ENCODE data around the gene DQX1. TPM values are rescaled to one million over a fixed set of nuclear protein-coding genes. Genes with fewer than 3 reads are reported as not detected.

DQX1 gene
- total RNA-seq, 4 donors from 2014 or later = 2.7 to 12.8 (median 6.4) TPM

- Histone ChIP-seq H3K27me3 (no peaks in the 10 kb centered on the region), H3K4me1 (peaks cover 31% of the 10 kb centered on the region), H3K4me3 (peak within 1 kb of the TSS; percentile 79), H3K27ac (peak within 1 kb of the TSS; percentile 82), H3K36me3 (peaks cover 3% of the 10 kb centered on the region), H3K9me3 (no peaks in the 10 kb centered on the region)
- TF ChIP-seq CTCF (IDR thresholded peaks at IDR 0.05) (peak; percentile 66 to 87), POLR2A (IDR thresholded peaks at IDR 0.05) (no peak), EP300 (IDR thresholded peaks at IDR 0.05) (no peak), POLR2AphosphoS5 (IDR thresholded peaks at IDR 0.05) (peak in 2 of 3 donors; percentile 48 to 65)
- DNase-seq (ENCODE audit: low spot score in 2 of 2) = peak; percentile 98 to 99
- WGBS = 2% methylated on average over 28 of the region's 50 CpGs
Measured at GRCh38 chr2:74482801-74483674, 43.0 kb downstream of the DQX1 start, which contains the start of the genes CCDC142 and TTC31. TSS of gene CCDC142 (minus strand) at chr2:74482998. CDS start at chr2:74482837, 161 bp downstream. TSS of gene TTC31 (plus strand) at chr2:74483081. CDS start at chr2:74483096, 15 bp downstream.

- peaks cover 31% of the 10 kb centered on the region for H3K4me1 ChIP-seq
- peak overlapping the region; percentile 79 for H3K4me3 ChIP-seq
- TF ChIP-seq CTCF (IDR thresholded peaks at IDR 0.05) (no peak), POLR2AphosphoS5 (IDR thresholded peaks at IDR 0.05) (peak in 1 of 3 donors; percentile 23)
- H3K27me3 ChIP-seq = no peaks in the 10 kb centered on the region
- no peak for DNase-seq (ENCODE audit: low spot score in 2 of 2)
- H3K9me3 ChIP-seq = no peaks in the 10 kb centered on the region
- WGBS = no CpG with 5 or more reads among the region's 80 CpGs
- peaks cover 3% of the 10 kb centered on the region for H3K36me3 ChIP-seq
- peak overlapping the region; percentile 82 for H3K27ac ChIP-seq
Measured at GRCh38 chr2:74481961-74482800, 43.9 kb downstream of the DQX1 start.

GRCh38 chr2:74481431-74481830 lies 44.6 kb downstream of the DQX1 start:
- no peaks in the 10 kb centered on the region for H3K9me3 ChIP-seq
- peak overlapping the region; percentile 79 for H3K4me3 ChIP-seq
- peaks cover 31% of the 10 kb centered on the region for H3K4me1 ChIP-seq
- H3K27ac ChIP-seq = no peak overlapping the region
- no peaks in the 10 kb centered on the region for H3K27me3 ChIP-seq
- no peak for TF ChIP-seq EP300 (IDR thresholded peaks at IDR 0.05)
- no peak for TF ChIP-seq CTCF (IDR thresholded peaks at IDR 0.05)
- TF ChIP-seq POLR2AphosphoS5 (IDR thresholded peaks at IDR 0.05) = no peak
- H3K36me3 ChIP-seq = peaks cover 3% of the 10 kb centered on the region
- no peak for DNase-seq (ENCODE audit: low spot score in 2 of 2)
- 50% methylated on average over 3 of the region's 3 CpGs for WGBS

- H3K36me3 ChIP-seq = peaks cover 17% of the 10 kb centered on the region
- H3K4me1 ChIP-seq = peaks cover 20% of the 10 kb centered on the region
- 95% methylated on average over 5 of the region's 5 CpGs for WGBS
- no peak overlapping the region for H3K4me3 ChIP-seq
- no peaks in the 10 kb centered on the region for H3K27me3 ChIP-seq
- no peak overlapping the region for H3K27ac ChIP-seq
- no peaks in the 10 kb centered on the region for H3K9me3 ChIP-seq
- TF ChIP-seq CTCF (IDR thresholded peaks at IDR 0.05) (no peak), POLR2AphosphoS5 (IDR thresholded peaks at IDR 0.05) (no peak), EP300 (IDR thresholded peaks at IDR 0.05) (no peak), POLR2A (IDR thresholded peaks at IDR 0.05) (no peak)
- no peak for DNase-seq (ENCODE audit: low spot score in 2 of 2)
Measured at GRCh38 chr2:74474899-74475298, 51.1 kb downstream of the DQX1 start.

GRCh38 chr2:74474481-74474880 lies 51.5 kb downstream of the DQX1 start:
- no peak for DNase-seq (ENCODE audit: low spot score in 2 of 2)
- Histone ChIP-seq H3K27ac (no peak overlapping the region), H3K27me3 (no peaks in the 10 kb centered on the region), H3K9me3 (no peaks in the 10 kb centered on the region), H3K4me3 (no peak overlapping the region), H3K36me3 (peaks cover 17% of the 10 kb centered on the region), H3K4me1 (peaks cover 20% of the 10 kb centered on the region)
- WGBS = 71% methylated on average over 1 of the region's 6 CpGs
- no peak for TF ChIP-seq CTCF (IDR thresholded peaks at IDR 0.05)
- TF ChIP-seq EP300 (IDR thresholded peaks at IDR 0.05) = no peak
- no peak for TF ChIP-seq POLR2AphosphoS5 (IDR thresholded peaks at IDR 0.05)
- TF ChIP-seq POLR2A (IDR thresholded peaks at IDR 0.05) = no peak

Data from suprapubic skin (tissue), 4 donors.